ENCODE data around the gene SMIM11.
"Not testable (repeated sequence)": the region's sequence is repeated elsewhere in the genome, so short reads cannot be mapped to it uniquely, and the experiment has no call there.

The SMIM11 gene

DNA sequence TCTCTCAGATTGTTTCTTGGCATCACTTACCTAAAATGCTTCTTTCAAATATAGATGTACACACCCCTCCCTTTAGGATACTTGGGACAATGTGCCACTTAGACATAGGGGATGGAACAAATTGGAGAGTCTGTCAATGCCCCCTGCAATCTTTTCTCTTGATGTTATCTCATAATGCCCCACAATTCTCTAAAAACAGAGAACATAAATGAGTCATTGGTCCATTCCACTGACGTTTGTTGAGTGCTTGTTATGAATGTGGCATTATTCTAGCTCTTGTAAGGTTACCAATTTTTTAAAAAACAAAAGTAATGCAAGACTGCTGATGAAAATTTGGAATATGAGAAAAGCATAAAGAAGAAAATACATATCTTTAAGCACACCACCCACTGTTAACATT, 5.6 kb upstream of the SMIM11 start:
- DNase-seq (ENCODE audit: low read depth in 1 of 2, low spot score in 1 of 2), result no peak
- Histone ChIP-seq H3K27me3 (ENCODE audit: insufficient read depth, poor library complexity, severe bottlenecking) (no peaks in the 10 kb centered on the region), H3K4me3 (replicated peaks; ENCODE audit: insufficient read depth, low read length) (no peak overlapping the region), H3K27ac (replicated peaks) (no peak overlapping the region)
- TF ChIP-seq, protein P1, sequence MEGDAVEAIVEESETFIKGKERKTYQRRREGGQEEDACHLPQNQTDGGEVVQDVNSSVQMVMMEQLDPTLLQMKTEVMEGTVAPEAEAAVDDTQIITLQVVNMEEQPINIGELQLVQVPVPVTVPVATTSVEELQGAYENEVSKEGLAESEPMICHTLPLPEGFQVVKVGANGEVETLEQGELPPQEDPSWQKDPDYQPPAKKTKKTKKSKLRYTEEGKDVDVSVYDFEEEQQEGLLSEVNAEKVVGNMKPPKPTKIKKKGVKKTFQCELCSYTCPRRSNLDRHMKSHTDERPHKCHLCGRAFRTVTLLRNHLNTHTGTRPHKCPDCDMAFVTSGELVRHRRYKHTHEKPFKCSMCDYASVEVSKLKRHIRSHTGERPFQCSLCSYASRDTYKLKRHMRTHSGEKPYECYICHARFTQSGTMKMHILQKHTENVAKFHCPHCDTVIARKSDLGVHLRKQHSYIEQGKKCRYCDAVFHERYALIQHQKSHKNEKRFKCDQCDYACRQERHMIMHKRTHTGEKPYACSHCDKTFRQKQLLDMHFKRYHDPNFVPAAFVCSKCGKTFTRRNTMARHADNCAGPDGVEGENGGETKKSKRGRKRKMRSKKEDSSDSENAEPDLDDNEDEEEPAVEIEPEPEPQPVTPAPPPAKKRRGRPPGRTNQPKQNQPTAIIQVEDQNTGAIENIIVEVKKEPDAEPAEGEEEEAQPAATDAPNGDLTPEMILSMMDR (IDR thresholded peaks at IDR 0.05; ENCODE audit: insufficient read depth, low read length), result no peak
- TF ChIP-seq POLR2AphosphoS5 (IDR thresholded peaks at IDR 0.05; ENCODE audit: low read depth), result no peak
- no peak for TF ChIP-seq GABPA (IDR thresholded peaks at IDR 0.05; ENCODE audit: low read depth)
- TF ChIP-seq, protein P2, sequence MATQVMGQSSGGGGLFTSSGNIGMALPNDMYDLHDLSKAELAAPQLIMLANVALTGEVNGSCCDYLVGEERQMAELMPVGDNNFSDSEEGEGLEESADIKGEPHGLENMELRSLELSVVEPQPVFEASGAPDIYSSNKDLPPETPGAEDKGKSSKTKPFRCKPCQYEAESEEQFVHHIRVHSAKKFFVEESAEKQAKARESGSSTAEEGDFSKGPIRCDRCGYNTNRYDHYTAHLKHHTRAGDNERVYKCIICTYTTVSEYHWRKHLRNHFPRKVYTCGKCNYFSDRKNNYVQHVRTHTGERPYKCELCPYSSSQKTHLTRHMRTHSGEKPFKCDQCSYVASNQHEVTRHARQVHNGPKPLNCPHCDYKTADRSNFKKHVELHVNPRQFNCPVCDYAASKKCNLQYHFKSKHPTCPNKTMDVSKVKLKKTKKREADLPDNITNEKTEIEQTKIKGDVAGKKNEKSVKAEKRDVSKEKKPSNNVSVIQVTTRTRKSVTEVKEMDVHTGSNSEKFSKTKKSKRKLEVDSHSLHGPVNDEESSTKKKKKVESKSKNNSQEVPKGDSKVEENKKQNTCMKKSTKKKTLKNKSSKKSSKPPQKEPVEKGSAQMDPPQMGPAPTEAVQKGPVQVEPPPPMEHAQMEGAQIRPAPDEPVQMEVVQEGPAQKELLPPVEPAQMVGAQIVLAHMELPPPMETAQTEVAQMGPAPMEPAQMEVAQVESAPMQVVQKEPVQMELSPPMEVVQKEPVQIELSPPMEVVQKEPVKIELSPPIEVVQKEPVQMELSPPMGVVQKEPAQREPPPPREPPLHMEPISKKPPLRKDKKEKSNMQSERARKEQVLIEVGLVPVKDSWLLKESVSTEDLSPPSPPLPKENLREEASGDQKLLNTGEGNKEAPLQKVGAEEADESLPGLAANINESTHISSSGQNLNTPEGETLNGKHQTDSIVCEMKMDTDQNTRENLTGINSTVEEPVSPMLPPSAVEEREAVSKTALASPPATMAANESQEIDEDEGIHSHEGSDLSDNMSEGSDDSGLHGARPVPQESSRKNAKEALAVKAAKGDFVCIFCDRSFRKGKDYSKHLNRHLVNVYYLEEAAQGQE (IDR thresholded peaks at IDR 0.05; ENCODE audit: insufficient replicate concordance, low read depth), result no peak
- no peak for TF ChIP-seq SPI1 (IDR thresholded peaks at IDR 0.05; ENCODE audit: borderline replicate concordance, low read depth)

DNA sequence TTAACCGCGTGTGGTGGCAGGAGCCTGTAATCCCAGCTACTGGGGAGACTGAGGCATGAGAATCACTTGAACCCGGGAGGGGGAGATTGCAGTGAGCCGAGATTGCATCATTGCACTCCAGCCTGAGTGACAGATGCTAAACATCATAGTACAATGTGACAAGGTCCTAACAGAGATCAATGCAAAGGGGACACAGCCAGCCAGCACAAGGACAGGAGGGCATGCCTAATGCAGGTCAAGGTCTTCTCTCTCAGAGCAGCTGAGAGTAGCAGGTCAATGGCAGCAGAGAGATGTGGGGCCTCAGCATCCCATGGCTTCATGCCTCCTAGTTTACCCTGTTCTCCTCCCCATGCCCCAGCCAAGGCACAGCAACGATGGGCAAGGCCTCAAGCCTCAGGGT, 3.0 kb upstream of the SMIM11 start:
- H3K4me3 ChIP-seq (replicated peaks; ENCODE audit: insufficient read depth, low read length), result no peak overlapping the region
- H3K27me3 ChIP-seq (ENCODE audit: insufficient read depth, poor library complexity, severe bottlenecking), result no peaks in the 10 kb centered on the region
- H3K27ac ChIP-seq (replicated peaks), result no peak overlapping the region
- no peak for DNase-seq (ENCODE audit: low read depth in 1 of 2, low spot score in 1 of 2)
- TF ChIP-seq, protein P2 (IDR thresholded peaks at IDR 0.05; ENCODE audit: insufficient replicate concordance, low read depth), result no peak

DNA sequence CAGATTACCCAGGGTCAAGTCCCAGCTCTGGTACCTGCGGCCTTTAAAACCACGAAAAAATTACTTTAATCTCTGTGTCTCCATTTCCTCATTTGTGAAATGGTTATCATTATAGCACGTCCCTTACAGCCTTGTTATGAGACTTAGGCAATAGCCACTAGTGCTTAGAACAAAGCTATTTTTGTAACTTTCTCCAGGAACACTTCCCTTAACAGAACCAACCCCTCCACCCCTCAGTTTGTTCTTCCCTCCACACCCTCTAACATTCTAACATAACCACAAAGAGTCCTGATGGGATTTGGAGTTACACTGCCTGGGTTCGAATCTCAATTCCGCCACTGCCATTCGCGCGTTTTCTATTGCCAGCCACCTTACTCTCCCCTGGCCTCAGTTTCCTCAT, 845 bp upstream of the SMIM11 start:
- not testable (repeated sequence) for H3K4me3 ChIP-seq (replicated peaks; ENCODE audit: insufficient read depth, low read length); H3K27ac ChIP-seq (replicated peaks); DNase-seq (ENCODE audit: low read depth in 1 of 2, low spot score in 1 of 2); H3K27me3 ChIP-seq (ENCODE audit: insufficient read depth, poor library complexity, severe bottlenecking)

DNA sequence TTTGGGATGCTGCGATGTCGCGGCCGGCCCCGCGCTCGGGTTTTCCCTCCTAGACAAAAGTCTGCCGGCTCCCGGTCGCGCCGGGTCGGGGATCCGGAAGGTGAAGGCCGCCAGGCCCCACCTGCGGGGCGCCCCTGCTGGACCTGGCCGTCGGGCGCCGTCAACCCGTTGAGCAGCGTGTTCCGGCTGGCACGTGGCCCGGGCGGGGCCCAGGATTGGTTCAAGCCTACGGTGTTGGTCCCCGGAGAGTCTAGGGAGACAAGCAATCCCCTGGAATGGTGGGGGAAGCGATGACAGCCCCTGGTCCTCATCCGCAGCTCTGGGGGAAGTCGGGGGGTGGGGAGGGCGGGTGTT, 289 bp downstream of the SMIM11 start:
- not testable (repeated sequence) for H3K27ac ChIP-seq (replicated peaks); H3K4me3 ChIP-seq (replicated peaks; ENCODE audit: insufficient read depth, low read length); DNase-seq (ENCODE audit: low read depth in 1 of 2, low spot score in 1 of 2)

DNA sequence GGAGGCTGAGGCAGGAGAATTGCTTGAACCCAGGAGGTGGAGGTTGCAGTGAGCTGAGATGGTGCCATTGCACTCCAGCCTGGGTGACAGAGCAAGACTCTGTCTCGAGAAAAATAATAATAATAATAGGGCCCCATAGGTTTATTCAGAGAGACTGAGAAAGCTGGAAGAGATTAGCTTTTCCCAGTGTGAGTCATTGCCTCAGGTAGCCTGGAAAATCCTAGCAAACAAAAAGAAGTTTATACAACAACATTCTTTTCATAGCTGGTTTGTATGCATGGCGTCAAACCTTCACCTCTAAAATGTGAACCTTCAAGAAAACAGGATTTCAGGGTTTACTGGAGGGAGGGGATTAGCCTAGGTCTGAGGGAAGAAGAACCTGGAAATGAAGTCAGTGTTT, 7.8 kb downstream of the SMIM11 start:
- not testable (repeated sequence) for H3K4me3 ChIP-seq (replicated peaks; ENCODE audit: insufficient read depth, low read length); H3K27me3 ChIP-seq (ENCODE audit: insufficient read depth, poor library complexity, severe bottlenecking); H3K27ac ChIP-seq (replicated peaks); DNase-seq (ENCODE audit: low read depth in 1 of 2, low spot score in 1 of 2)

More for the DNA sequence above, 289 bp downstream of the SMIM11 start:
- not testable (repeated sequence) for H3K27me3 ChIP-seq (ENCODE audit: insufficient read depth, poor library complexity, severe bottlenecking)

DNA sequence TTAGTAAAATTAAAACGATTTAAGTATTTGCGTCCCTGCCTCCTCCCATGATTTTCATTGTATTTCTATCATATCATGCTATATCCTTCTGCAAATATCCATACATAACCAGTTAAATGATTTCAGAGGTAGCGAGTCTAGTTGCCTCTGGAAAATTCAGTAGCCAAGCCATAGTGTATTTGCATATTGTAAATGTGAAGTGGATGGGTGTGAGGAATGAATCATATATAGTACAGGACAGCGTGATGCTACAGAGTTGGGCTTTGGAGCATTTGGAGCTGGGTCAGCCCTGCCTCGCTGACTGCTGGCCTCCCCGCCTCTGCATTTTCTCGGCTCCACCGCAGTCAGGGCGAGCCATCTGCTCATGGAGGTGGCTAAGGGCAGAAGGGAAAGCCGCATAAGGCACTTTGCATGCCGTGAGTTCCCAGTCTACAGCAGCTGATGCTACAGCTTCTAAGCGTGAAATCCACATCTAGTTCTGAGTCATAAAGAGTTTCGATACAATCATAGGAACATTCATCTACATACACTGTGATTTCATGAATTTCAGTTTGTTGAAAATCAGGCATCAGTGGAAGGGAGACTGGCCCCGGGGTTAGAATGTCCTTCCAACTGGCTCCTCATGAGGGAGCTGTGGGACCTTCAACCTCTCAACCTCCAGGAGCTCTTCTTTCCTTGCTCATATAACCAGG, 8.6 kb downstream of the SMIM11 start:
- not testable (repeated sequence) for H3K27me3 ChIP-seq (ENCODE audit: insufficient read depth, poor library complexity, severe bottlenecking); H3K4me3 ChIP-seq (replicated peaks; ENCODE audit: insufficient read depth, low read length); DNase-seq (ENCODE audit: low read depth in 1 of 2, low spot score in 1 of 2); H3K27ac ChIP-seq (replicated peaks)

DNA sequence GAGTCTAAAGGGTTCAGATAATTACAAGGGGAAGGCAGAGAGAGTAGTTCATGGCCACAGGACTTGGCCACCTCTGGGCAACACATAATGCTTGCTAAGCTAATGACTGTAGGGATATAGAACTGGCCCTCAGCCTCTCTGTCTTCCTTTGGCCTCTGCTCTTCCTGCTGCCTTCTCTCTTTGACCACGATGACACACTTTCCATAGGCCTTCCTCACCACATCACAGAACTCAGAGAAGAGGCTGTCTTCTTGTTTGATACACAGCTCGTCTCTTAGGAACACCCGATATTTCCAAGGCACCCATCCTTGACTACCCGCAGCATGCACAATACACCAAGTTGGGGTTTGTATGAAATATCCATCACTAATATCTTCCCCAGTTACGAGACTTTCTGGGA, 25.2 kb downstream of the SMIM11 start:
- not testable (repeated sequence) for H3K27me3 ChIP-seq (ENCODE audit: insufficient read depth, poor library complexity, severe bottlenecking); H3K4me3 ChIP-seq (replicated peaks; ENCODE audit: insufficient read depth, low read length); DNase-seq (ENCODE audit: low read depth in 1 of 2, low spot score in 1 of 2); H3K27ac ChIP-seq (replicated peaks)

DNA sequence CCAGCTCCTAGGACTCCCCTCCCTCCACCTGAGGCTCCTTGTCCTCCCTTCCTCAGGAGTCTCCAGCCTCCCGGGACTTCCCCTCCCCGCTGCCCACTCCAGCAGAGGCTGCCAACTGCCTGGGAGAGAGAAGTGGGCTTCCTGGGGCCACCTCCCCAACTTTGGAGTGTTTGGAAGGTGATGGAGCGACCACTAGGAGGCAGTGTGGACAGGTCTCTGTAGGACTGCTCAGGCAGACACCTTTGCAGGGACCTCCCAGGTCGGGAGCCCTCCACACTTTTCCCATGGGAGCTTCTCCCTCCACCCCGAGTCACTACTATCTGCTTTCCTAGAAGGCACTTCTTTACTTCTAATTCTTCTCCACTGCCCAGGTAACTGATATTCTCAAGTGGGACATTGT, 29.4 kb downstream of the SMIM11 start:
- not testable (repeated sequence) for H3K27me3 ChIP-seq (ENCODE audit: insufficient read depth, poor library complexity, severe bottlenecking); H3K27ac ChIP-seq (replicated peaks); H3K4me3 ChIP-seq (replicated peaks; ENCODE audit: insufficient read depth, low read length); DNase-seq (ENCODE audit: low read depth in 1 of 2, low spot score in 1 of 2)

DNA sequence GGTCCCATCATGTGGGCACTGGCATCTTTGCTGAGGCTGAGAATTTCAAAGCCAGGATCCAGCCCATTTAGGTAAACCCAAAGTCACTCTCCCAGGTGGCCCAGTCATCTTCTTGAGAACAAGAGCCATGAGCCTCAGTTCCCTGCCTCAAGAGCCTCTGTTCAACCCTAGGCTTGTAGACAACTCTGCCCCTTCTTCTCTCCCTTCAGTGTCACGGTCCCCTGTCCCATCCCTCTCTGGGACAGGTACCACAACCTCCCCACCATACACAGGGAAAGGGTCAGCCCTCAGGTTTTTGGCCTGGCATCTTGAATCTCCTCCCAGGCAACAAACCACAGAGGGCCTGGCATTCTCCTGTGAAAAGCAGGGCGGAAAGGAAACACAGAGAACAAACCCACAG, 30.4 kb downstream of the SMIM11 start:
- not testable (repeated sequence) for H3K4me3 ChIP-seq (replicated peaks; ENCODE audit: insufficient read depth, low read length); DNase-seq (ENCODE audit: low read depth in 1 of 2, low spot score in 1 of 2); H3K27ac ChIP-seq (replicated peaks)

DNA sequence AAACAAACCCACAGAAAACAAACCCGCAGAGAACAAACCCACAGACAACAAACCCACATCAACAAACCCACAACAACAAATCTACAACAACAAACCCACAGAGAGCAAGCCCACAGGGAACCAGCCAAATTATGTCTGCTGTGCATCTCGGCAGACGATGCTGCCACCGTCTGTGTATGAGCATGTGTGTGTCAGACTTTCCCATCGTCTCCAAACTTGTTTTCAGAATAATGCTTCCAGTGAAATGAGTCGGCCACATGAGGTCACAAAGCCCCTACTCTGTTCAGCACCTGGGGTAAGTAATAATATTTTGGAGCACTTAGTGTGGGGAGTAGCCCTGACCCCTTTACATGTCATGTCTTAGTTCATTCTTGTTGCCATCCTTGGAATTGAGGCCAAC, 30.8 kb downstream of the SMIM11 start:
- H3K27ac ChIP-seq (replicated peaks); DNase-seq (ENCODE audit: low read depth in 1 of 2, low spot score in 1 of 2); H3K27me3 ChIP-seq (ENCODE audit: insufficient read depth, poor library complexity, severe bottlenecking); H3K4me3 ChIP-seq (replicated peaks; ENCODE audit: insufficient read depth, low read length): not testable (repeated sequence)

More for the DNA sequence above, 30.4 kb downstream of the SMIM11 start:
- H3K27me3 ChIP-seq (ENCODE audit: insufficient read depth, poor library complexity, severe bottlenecking), result not testable (repeated sequence)

All from HL-60 (cell line).